Measurements from ENCODE around the gene LPP.

DNA sequence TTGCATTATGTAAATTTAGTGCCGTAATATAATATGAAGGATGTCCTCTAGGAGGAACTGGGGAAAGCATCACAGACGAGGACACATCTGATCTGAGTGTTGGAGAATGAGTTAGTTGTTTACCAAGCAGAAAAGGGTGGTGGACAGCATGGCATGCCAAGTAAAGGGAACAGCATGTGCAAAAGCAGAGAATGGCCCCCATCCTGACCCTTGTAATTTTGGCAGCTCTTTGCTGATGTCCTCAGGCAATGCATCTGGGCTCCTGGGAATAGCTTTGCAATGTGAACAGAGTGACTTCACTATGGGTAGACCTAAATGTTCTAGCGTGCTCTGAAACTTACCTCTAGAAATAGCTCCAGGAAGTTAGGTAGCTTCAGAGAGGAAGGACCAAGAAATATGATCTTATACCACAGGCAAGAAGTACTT lies 263.3 kb downstream of the LPP start:
- TF ChIP-seq, protein P1, sequence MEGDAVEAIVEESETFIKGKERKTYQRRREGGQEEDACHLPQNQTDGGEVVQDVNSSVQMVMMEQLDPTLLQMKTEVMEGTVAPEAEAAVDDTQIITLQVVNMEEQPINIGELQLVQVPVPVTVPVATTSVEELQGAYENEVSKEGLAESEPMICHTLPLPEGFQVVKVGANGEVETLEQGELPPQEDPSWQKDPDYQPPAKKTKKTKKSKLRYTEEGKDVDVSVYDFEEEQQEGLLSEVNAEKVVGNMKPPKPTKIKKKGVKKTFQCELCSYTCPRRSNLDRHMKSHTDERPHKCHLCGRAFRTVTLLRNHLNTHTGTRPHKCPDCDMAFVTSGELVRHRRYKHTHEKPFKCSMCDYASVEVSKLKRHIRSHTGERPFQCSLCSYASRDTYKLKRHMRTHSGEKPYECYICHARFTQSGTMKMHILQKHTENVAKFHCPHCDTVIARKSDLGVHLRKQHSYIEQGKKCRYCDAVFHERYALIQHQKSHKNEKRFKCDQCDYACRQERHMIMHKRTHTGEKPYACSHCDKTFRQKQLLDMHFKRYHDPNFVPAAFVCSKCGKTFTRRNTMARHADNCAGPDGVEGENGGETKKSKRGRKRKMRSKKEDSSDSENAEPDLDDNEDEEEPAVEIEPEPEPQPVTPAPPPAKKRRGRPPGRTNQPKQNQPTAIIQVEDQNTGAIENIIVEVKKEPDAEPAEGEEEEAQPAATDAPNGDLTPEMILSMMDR (IDR thresholded peaks at IDR 0.05; ENCODE audit: low read depth, low read length, poor library complexity, severe bottlenecking), result no peak
- TF ChIP-seq EZH2phosphoT487 (IDR thresholded peaks at IDR 0.05; ENCODE audit: borderline replicate concordance, low read length), result no peak
